ENCODE data around the gene ABAT.
"Not testable (repeated sequence)": the region's sequence is repeated elsewhere in the genome, so short reads cannot be mapped to it uniquely, and the experiment has no call there.

Gene ABAT

GRCh38 chr16:8718851-8719680 lies 44.6 kb downstream of the ABAT start:
- no peak for DNase-seq

- DNase-seq = no peak
Measured at GRCh38 chr16:8720080-8720966, 45.9 kb downstream of the ABAT start.

- no peak for DNase-seq
Measured at GRCh38 chr16:8720967-8721308, 46.5 kb downstream of the ABAT start.

- DNase-seq = no peak
Measured at GRCh38 chr16:8721336-8722024, 47.1 kb downstream of the ABAT start.

GRCh38 chr16:8722025-8722348 lies 47.6 kb downstream of the ABAT start:
- DNase-seq = no peak

- no peak for DNase-seq
Measured at GRCh38 chr16:8725513-8726178, 51.2 kb downstream of the ABAT start.

GRCh38 chr16:8727131-8727806 lies 52.9 kb downstream of the ABAT start:
- no peak for DNase-seq

- no peak for DNase-seq
Measured at GRCh38 chr16:8727857-8728618, 53.6 kb downstream of the ABAT start.

GRCh38 chr16:8729779-8730334 lies 55.4 kb downstream of the ABAT start:
- peak in 1 of 2 experiments; percentile 41 for DNase-seq

GRCh38 chr16:8730335-8730915 lies 56.0 kb downstream of the ABAT start:
- no peak for DNase-seq

- no peak for DNase-seq
Measured at GRCh38 chr16:8733849-8734540, 59.6 kb downstream of the ABAT start.

- DNase-seq = no peak
Measured at GRCh38 chr16:8735574-8735973, 61.2 kb downstream of the ABAT start.

- no peak for DNase-seq
Measured at GRCh38 chr16:8736123-8736668, 61.8 kb downstream of the ABAT start.

- DNase-seq = no peak
Measured at GRCh38 chr16:8739151-8739550, 64.7 kb downstream of the ABAT start.

- DNase-seq = no peak
Measured at GRCh38 chr16:8739989-8740704, 65.7 kb downstream of the ABAT start.

- DNase-seq = no peak
Measured at GRCh38 chr16:8740775-8741355, 66.4 kb downstream of the ABAT start.

GRCh38 chr16:8741636-8742035 lies 67.2 kb downstream of the ABAT start:
- DNase-seq = no peak

- DNase-seq = no peak
Measured at GRCh38 chr16:8742068-8742467, 67.7 kb downstream of the ABAT start.

- DNase-seq = not testable (repeated sequence)
Measured at GRCh38 chr16:8748944-8749343, 74.5 kb downstream of the ABAT start.
